ENCODE data around the gene KLF1. TPM values are rescaled to one million over a fixed set of nuclear protein-coding genes. Genes with fewer than 3 reads are reported as not detected.

Gene KLF1
- total and polyA plus RNA-seq, 4 donors = 0.26 to 3.0 (median 0.44) TPM

DNA sequence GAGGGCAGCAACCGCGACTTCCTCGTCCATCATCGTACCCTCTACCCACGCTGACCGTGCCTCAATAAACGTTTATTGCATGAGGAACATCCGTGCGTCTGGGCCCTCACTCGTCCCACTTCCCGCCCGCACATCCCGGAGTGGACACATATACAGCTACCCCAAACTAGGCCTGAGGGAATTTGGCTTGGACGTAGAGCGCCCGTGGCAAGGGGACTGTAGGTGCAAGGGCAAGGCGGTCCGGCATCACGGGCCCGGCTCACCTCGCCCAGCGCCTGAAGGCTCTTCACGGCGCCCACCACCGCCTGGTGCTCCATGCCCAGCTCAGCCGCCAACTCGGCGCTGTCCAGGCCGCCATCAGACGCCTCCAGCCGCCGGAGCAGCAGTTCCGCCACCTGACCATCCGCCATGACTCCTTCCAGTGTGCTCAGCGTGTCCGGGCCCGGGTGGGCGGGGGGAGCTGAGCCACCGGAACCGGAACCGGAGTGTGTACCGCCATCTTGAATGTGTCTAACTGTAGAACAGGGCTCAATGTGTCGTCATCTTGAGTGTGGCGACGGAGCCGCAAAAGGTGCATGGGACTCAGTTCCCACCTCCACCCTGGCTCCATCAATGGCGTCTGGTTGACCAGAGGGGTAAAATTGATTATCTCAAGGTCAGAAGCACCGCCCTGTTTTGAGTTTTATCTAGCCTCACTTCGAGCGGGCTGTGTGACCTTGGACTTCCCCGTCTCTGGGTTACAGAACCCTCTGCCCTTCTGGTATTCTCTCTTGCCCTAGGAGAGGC lies 46.5 kb upstream of the KLF1 start, which contains the start of gene FARSA:
Gene FARSA (minus strand): TSS at position 425 of the 786 bp plus-strand sequence. CDS start 15 bp downstream, at position 410.
- peak within 1 kb of the TSS; percentile 94 for H3K4me3 ChIP-seq
- H3K27ac ChIP-seq (ENCODE audit: low read depth in 1 of 2, low read length in 1 of 2) = peak within 1 kb of the TSS; percentile 83 to 84
- H3K4me1 ChIP-seq (ENCODE audit: control insufficient read depth in 5 of 5, insufficient read depth in 5 of 5, low read length in 5 of 5) = peaks cover 5 to 21% (median 11%) of the 10 kb centered on the region in 5 donors
- WGBS, 2 donors = 1 to 2% methylated on average over 51 of the region's 51 CpGs
- ATAC-seq (ENCODE audit: insufficient read depth, low FRiP score) (peak; percentile 79), DNase-seq (peak; percentile 95)
- TF ChIP-seq, protein P1, sequence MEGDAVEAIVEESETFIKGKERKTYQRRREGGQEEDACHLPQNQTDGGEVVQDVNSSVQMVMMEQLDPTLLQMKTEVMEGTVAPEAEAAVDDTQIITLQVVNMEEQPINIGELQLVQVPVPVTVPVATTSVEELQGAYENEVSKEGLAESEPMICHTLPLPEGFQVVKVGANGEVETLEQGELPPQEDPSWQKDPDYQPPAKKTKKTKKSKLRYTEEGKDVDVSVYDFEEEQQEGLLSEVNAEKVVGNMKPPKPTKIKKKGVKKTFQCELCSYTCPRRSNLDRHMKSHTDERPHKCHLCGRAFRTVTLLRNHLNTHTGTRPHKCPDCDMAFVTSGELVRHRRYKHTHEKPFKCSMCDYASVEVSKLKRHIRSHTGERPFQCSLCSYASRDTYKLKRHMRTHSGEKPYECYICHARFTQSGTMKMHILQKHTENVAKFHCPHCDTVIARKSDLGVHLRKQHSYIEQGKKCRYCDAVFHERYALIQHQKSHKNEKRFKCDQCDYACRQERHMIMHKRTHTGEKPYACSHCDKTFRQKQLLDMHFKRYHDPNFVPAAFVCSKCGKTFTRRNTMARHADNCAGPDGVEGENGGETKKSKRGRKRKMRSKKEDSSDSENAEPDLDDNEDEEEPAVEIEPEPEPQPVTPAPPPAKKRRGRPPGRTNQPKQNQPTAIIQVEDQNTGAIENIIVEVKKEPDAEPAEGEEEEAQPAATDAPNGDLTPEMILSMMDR (IDR thresholded peaks at IDR 0.05; ENCODE audit: control extremely low read depth, extremely low read depth) = no peak
- peak within 1 kb of the TSS; percentile 41 to 92 for H3K9ac ChIP-seq (ENCODE audit: insufficient read depth in 1 of 2, low read length in 2 of 2)
- peaks cover 0 to 20% (median 8%) of the 10 kb centered on the region in 4 donors for H3K36me3 ChIP-seq (ENCODE audit: control insufficient read depth in 4 of 4, insufficient read depth in 4 of 4, low read length in 4 of 4)
- no peaks in the 10 kb centered on the region for H3K9me3 ChIP-seq (ENCODE audit: control insufficient read depth in 4 of 4, insufficient read depth in 3 of 4, low read length in 3 of 4)
- H3K27me3 ChIP-seq (ENCODE audit: control insufficient read depth in 3 of 3, insufficient read depth in 3 of 3, low read length in 2 of 3) = no peaks in the 10 kb centered on the region

DNA sequence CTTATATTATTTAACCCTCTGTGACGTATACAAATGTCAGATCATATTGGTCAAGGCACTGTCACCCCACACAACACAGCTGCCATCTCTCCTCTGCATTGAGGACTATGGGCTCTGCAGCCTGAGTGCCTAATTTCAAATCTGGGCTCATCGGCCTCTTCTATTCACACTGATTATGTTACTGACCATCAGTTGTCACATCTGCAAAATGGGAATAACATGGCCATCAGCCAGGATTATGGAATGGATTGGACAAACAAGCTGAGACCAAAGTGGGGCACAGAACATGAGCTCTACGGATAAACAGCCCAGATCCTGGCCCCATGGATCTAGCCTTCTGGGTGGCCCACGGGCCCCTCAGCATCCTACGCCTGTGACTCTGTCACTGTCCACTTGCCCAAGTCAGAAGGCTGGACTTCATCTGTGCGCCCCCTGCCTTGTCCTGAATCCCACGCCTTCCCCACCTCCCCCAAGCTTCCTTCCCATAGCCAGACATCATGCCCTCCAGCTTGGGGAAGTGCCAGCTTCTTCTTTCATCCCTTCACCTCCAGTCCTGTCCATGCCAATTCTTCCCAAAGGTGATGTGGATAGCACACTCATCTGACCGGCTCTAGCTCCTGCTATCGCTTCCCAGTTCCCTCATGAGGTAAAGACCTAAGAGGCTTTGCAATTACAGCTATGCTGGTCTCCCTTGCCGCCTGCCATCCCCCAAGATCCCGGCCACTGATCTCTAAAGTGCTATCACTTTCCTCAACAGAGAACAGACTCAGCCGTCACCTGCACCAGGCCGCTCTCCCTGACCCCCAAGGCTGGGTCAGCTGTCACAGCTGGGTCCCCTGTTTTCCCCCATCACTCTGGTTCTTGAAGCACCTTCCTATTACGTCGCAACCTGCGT lies 45.6 kb upstream of the KLF1 start:
- DNase-seq (no peak), ATAC-seq (ENCODE audit: insufficient read depth, low FRiP score) (no peak)
- peak overlapping the region in 1 of 2 donors; percentile 83 for H3K27ac ChIP-seq (ENCODE audit: low read depth in 1 of 2, low read length in 1 of 2)
- 26 to 28% methylated on average over 16 of the region's 16 CpGs for WGBS, 2 donors
- no peaks in the 10 kb centered on the region for H3K9me3 ChIP-seq (ENCODE audit: control insufficient read depth in 4 of 4, insufficient read depth in 3 of 4, low read length in 3 of 4)
- peak overlapping the region; percentile 41 to 73 for H3K9ac ChIP-seq (ENCODE audit: insufficient read depth in 1 of 2, low read length in 2 of 2)
- peak overlapping the region; percentile 94 for H3K4me3 ChIP-seq
- TF ChIP-seq, protein P1 (IDR thresholded peaks at IDR 0.05; ENCODE audit: control extremely low read depth, extremely low read depth) = no peak
- H3K27me3 ChIP-seq (ENCODE audit: control insufficient read depth in 3 of 3, insufficient read depth in 3 of 3, low read length in 2 of 3) = no peaks in the 10 kb centered on the region
- peaks cover 5 to 17% (median 10%) of the 10 kb centered on the region in 5 donors for H3K4me1 ChIP-seq (ENCODE audit: control insufficient read depth in 5 of 5, insufficient read depth in 5 of 5, low read length in 5 of 5)
- H3K36me3 ChIP-seq (ENCODE audit: control insufficient read depth in 4 of 4, insufficient read depth in 4 of 4, low read length in 4 of 4) = peaks cover 0 to 26% (median 11%) of the 10 kb centered on the region in 4 donors

DNA sequence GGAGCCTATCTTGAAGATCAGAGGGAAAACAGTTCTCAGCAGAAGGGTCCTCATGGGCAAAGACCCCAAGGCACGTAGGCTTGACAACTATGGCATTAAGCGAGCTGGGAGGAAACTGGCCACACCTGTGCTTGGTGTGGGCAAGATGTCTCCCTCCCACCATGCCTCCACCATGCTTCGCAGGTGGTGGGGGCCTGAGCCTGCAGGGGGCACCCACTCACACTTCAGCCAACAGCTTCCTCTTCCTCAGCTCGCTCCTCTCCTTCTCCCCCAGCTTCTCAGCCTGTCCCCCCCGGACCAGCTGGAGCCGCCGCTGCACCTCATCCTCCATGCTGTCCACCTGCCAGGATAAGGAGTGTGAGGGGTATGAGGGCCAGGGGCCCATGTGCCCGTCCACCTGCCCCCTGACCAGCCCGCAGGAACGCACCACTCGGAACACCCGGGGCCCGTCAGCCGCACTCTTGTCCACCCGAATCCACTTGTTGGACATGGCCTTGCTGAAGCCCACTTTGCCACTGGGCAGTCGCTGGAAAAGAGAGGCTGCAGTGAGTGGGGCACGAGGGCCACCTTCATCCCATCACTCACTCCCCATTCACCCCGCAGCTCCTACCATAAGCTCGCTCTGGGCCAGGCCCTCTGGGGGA lies 43.1 kb upstream of the KLF1 start:
- no peak overlapping the region for H3K4me3 ChIP-seq
- no peaks in the 10 kb centered on the region for H3K27me3 ChIP-seq (ENCODE audit: control insufficient read depth in 3 of 3, insufficient read depth in 3 of 3, low read length in 2 of 3)
- ATAC-seq (ENCODE audit: insufficient read depth, low FRiP score) (no peak), DNase-seq (no peak)
- no peak overlapping the region for H3K9ac ChIP-seq (ENCODE audit: insufficient read depth in 1 of 2, low read length in 2 of 2)
- TF ChIP-seq, protein P1 (IDR thresholded peaks at IDR 0.05; ENCODE audit: control extremely low read depth, extremely low read depth) = no peak
- peaks cover 0 to 34% (median 20%) of the 10 kb centered on the region in 4 donors for H3K36me3 ChIP-seq (ENCODE audit: control insufficient read depth in 4 of 4, insufficient read depth in 4 of 4, low read length in 4 of 4)
- no peak overlapping the region for H3K27ac ChIP-seq (ENCODE audit: low read depth in 1 of 2, low read length in 1 of 2)
- no peaks in the 10 kb centered on the region for H3K9me3 ChIP-seq (ENCODE audit: control insufficient read depth in 4 of 4, insufficient read depth in 3 of 4, low read length in 3 of 4)
- H3K4me1 ChIP-seq (ENCODE audit: control insufficient read depth in 5 of 5, insufficient read depth in 5 of 5, low read length in 5 of 5) = peaks cover 5 to 11% (median 7%) of the 10 kb centered on the region in 5 donors
- WGBS, 2 donors = 78 to 87% methylated on average over 19 of the region's 19 CpGs
